Liver (tissue), 9 donors: Measurements from ENCODE around the gene LRMDA. TPM values are rescaled to one million over a fixed set of nuclear protein-coding genes. Genes with fewer than 3 reads are reported as not detected.

Source experiments
- DNase-seq: peaks from one replicate; pipeline ENCODE4 v3.0.0-alpha.2; 2017; ENCODE audit warnings: low spot score
- H3K27ac ChIP-seq, 2 donors: one replicate each; pipeline ENCODE4 v1.7.0; 2013; ENCODE audit warnings: inconsistent platforms in 2 of 2, low read length in 2 of 2, control low read depth in 1 of 2, low read depth in 1 of 2, mild to moderate bottlenecking in 1 of 2
- H3K27me3 ChIP-seq, 4 donors: one replicate each; pipeline versions ENCODE4 v1.6.1 to v1.7.0; 2013; ENCODE audit warnings: low read length in 3 of 4, inconsistent platforms in 1 of 4, mild to moderate bottlenecking in 1 of 4, moderate library complexity in 1 of 4; ENCODE audit not compliant: control insufficient read depth in 4 of 4, insufficient read depth in 4 of 4
- H3K36me3 ChIP-seq, 4 donors: one replicate each; pipeline versions ENCODE4 v1.6.1 to v1.7.0; 2013; ENCODE audit warnings: low read length in 3 of 4, mild to moderate bottlenecking in 3 of 4, low read depth in 1 of 4, moderate library complexity in 1 of 4; ENCODE audit not compliant: control insufficient read depth in 4 of 4, insufficient read depth in 3 of 4
- H3K4me1 ChIP-seq, 4 donors: one replicate each; pipeline versions ENCODE4 v1.6.1 to v1.7.0; 2013; ENCODE audit warnings: low read length in 3 of 4, mild to moderate bottlenecking in 3 of 4, moderate library complexity in 1 of 4; ENCODE audit not compliant: control insufficient read depth in 4 of 4, insufficient read depth in 4 of 4
- H3K4me3 ChIP-seq, 3 donors: one replicate each; pipeline versions ENCODE4 v1.6.1 to v1.7.0; 2013; ENCODE audit warnings: low read length in 3 of 3, control low read depth in 1 of 3, low read depth in 1 of 3, mild to moderate bottlenecking in 1 of 3
- H3K9ac ChIP-seq, 2 donors: one replicate each; pipeline ENCODE4 v1.7.0; 2013; ENCODE audit warnings: low read length in 2 of 2, mild to moderate bottlenecking in 2 of 2, moderate library complexity in 2 of 2, control low read depth in 1 of 2, low read depth in 1 of 2
- H3K9me3 ChIP-seq, 4 donors: one replicate each; pipeline versions ENCODE4 v1.6.1 to v1.7.0; 2013; ENCODE audit warnings: low read length in 3 of 4; ENCODE audit not compliant: control insufficient read depth in 4 of 4
- ATF3 ChIP-seq: IDR thresholded peaks from 2 replicates; pipeline ENCODE4 v1.6.1; 2016; ENCODE audit warnings: antibody characterized with exemption
- CTCF ChIP-seq: fragments of 150-350 bp; IDR thresholded peaks from 2 replicates; pipeline ENCODE4 v1.5.1; 2017; ENCODE audit warnings: improper control_type of control experiment, low read depth, low read length; ENCODE audit not compliant: missing input control
- EGR1 ChIP-seq, 2 donors: IDR thresholded peaks; 2 replicates each; pipeline ENCODE4 v1.6.1; 2016 to 2018; ENCODE audit warnings: antibody characterized with exemption in 2 of 2, low read depth in 2 of 2
- FOXA1 ChIP-seq: IDR thresholded peaks from 2 replicates; pipeline ENCODE4 v1.6.1; 2016; ENCODE audit warnings: antibody characterized with exemption
- FOXA2 ChIP-seq: IDR thresholded peaks from 2 replicates; pipeline ENCODE4 v1.6.1; 2016; ENCODE audit warnings: antibody characterized with exemption
- GABPA ChIP-seq, 2 donors: IDR thresholded peaks in 1 of 2; conservative IDR thresholded peaks in 1 of 2; 2 replicates each; pipeline ENCODE4 v1.6.1; 2016; ENCODE audit warnings: antibody characterized with exemption in 2 of 2, mild to moderate bottlenecking in 1 of 2, moderate library complexity in 1 of 2
- HNF4A ChIP-seq, 2 donors: conservative IDR thresholded peaks; 2 replicates each; pipeline ENCODE4 v1.6.1; 2016; ENCODE audit warnings: antibody characterized with exemption in 2 of 2, mild to moderate bottlenecking in 2 of 2
- HNF4G ChIP-seq: IDR thresholded peaks from 2 replicates; pipeline ENCODE4 v1.6.1; 2016; ENCODE audit warnings: antibody characterized with exemption
- JUND ChIP-seq, 2 donors: IDR thresholded peaks; 2 replicates each; pipeline ENCODE4 v1.6.1; 2016; ENCODE audit warnings: antibody characterized with exemption in 2 of 2
- MAX ChIP-seq: IDR thresholded peaks from 2 replicates; pipeline ENCODE4 v1.6.1; 2016; ENCODE audit warnings: antibody characterized with exemption
- NR2F2 ChIP-seq: IDR thresholded peaks from 2 replicates; pipeline ENCODE4 v1.6.1; 2016; ENCODE audit warnings: antibody characterized with exemption
- RAD21 ChIP-seq, 2 donors: IDR thresholded peaks; 2 replicates each; pipeline ENCODE4 v1.6.1; 2016; ENCODE audit warnings: antibody characterized with exemption in 2 of 2, mild to moderate bottlenecking in 2 of 2
- REST ChIP-seq: IDR thresholded peaks from 2 replicates; pipeline ENCODE4 v1.6.1; 2016; ENCODE audit warnings: antibody characterized with exemption, mild to moderate bottlenecking
- RXRA ChIP-seq, 2 donors: IDR thresholded peaks; 2 replicates each; pipeline ENCODE4 v1.6.1; 2017 to 2018; ENCODE audit warnings: antibody characterized with exemption in 2 of 2, mild to moderate bottlenecking in 1 of 2
- SP1 ChIP-seq: IDR thresholded peaks from 2 replicates; pipeline ENCODE4 v1.6.1; 2018; ENCODE audit warnings: antibody characterized with exemption, mild to moderate bottlenecking
- TAF1 ChIP-seq: conservative IDR thresholded peaks from 2 replicates; pipeline ENCODE4 v1.6.1; 2016; ENCODE audit warnings: antibody characterized with exemption, mild to moderate bottlenecking
- YY1 ChIP-seq: IDR thresholded peaks from 2 replicates; pipeline ENCODE4 v1.6.1; 2016; ENCODE audit warnings: antibody characterized with exemption, mild to moderate bottlenecking
- ZBTB33 ChIP-seq: IDR thresholded peaks from 2 replicates; pipeline ENCODE4 v1.6.1; 2016; ENCODE audit warnings: antibody characterized with exemption
- WGBS: extraction: QIAGEN DNeasy Blood & Tissue Kit; methylation state at CpG from one replicate; pipeline ENCODE4 v1.1.7; 2013; 5-methylcytosine and 5-hydroxymethylcytosine counted together
- polyA plus RNA-seq, 2 donors: library from polyadenylated mRNA; stranded (reverse) in 1 of 2; unstranded in 1 of 2; fragments of 200-250 nt in 1 of 2; fragments of >200 nt in 1 of 2; fragmentation: Nextera tagmentation in 1 of 2; extraction: Ambion mirVana in 1 of 2; gene quantifications; one replicate each; pipeline versions ENCODE4 v1.2.1 to v1.2.3, GENCODE V29; 2013 to 2015
- total RNA-seq, 2 donors: library from RNA; depleted of rRNA; stranded (reverse); fragments of >200 nt; gene quantifications; one replicate each; pipeline ENCODE4 v1.2.3, GENCODE V29; 2014
- donor health status: healthy.
- donor health status: healthy.
- donor health status: healthy.
- donor health status: healthy.
- donor health status: healthy.

LRMDA gene
- total and polyA plus RNA-seq, 4 donors: 7.9 to 15.8 (median 11.3) TPM

GRCh38 chr10:75859141-75859540 lies 427.7 kb downstream of the LRMDA start:
- no peak overlapping the region for H3K27ac ChIP-seq
- TF ChIP-seq HNF4A (conservative IDR thresholded peaks at IDR 0.05) (no peak), SP1 (no peak), RAD21 (IDR thresholded peaks at IDR 0.05) (no peak)
- no peaks in the 10 kb centered on the region for H3K9me3 ChIP-seq
- H3K27me3 ChIP-seq: no peaks in the 10 kb centered on the region
- no peak overlapping the region for H3K4me3 ChIP-seq
- 45% methylated on average over 1 of the region's 1 CpG for WGBS
- DNase-seq: no peak
- peaks cover 0 to 5% (median 2%) of the 10 kb centered on the region in 4 donors for H3K4me1 ChIP-seq
- no peak overlapping the region for H3K9ac ChIP-seq
- peaks cover 0 to 2% (median 0%) of the 10 kb centered on the region in 4 donors for H3K36me3 ChIP-seq

- Histone ChIP-seq H3K4me1 (peaks cover 0 to 5% (median 2%) of the 10 kb centered on the region in 4 donors), H3K4me3 (no peak overlapping the region), H3K9ac (no peak overlapping the region), H3K36me3 (peaks cover 0 to 2% (median 0%) of the 10 kb centered on the region in 4 donors), H3K9me3 (no peaks in the 10 kb centered on the region), H3K27me3 (no peaks in the 10 kb centered on the region), H3K27ac (no peak overlapping the region)
- TF ChIP-seq HNF4G: peak; percentile 29
- no peak for TF ChIP-seq REST
- TF ChIP-seq CTCF: no peak
- TF ChIP-seq ATF3: no peak
- TF ChIP-seq GABPA (IDR thresholded peaks at IDR 0.05 in 1 of 2, conservative IDR thresholded peaks at IDR 0.05 in 1 of 2): no peak
- no peak for TF ChIP-seq FOXA2
- no peak for TF ChIP-seq MAX
- no peak for TF ChIP-seq SP1
- no peak for TF ChIP-seq ZBTB33
- peak; percentile 84 for TF ChIP-seq NR2F2
- no peak for TF ChIP-seq TAF1
- TF ChIP-seq RXRA (IDR thresholded peaks at IDR 0.05): peak in 1 of 2 donors; percentile 38
- TF ChIP-seq RAD21 (IDR thresholded peaks at IDR 0.05): peak; percentile 38 to 39
- TF ChIP-seq YY1: no peak
- no peak for TF ChIP-seq EGR1 (IDR thresholded peaks at IDR 0.05; ENCODE audit: low read depth in 2 of 2)
- no peak for TF ChIP-seq FOXA1
- TF ChIP-seq JUND (IDR thresholded peaks at IDR 0.05): no peak
- peak; percentile 79 to 81 for TF ChIP-seq HNF4A (conservative IDR thresholded peaks at IDR 0.05)
- WGBS: 43% methylated on average over 6 of the region's 6 CpGs
- DNase-seq: no peak
Observed at GRCh38 chr10:75860009-75860408, 428.6 kb downstream of the LRMDA start.
